ENCODE measurements around the gene DUSP10. TPM values are rescaled to one million over a fixed set of nuclear protein-coding genes. Genes with fewer than 3 reads are reported as not detected.

Gene DUSP10
- 12.5 TPM for polyA plus RNA-seq (2013, experiment 1 of 2; ENCODE audit: insufficient read length)
- 15.9 TPM for polyA plus RNA-seq (2013, experiment 2 of 2; ENCODE audit: insufficient read length)

DNA sequence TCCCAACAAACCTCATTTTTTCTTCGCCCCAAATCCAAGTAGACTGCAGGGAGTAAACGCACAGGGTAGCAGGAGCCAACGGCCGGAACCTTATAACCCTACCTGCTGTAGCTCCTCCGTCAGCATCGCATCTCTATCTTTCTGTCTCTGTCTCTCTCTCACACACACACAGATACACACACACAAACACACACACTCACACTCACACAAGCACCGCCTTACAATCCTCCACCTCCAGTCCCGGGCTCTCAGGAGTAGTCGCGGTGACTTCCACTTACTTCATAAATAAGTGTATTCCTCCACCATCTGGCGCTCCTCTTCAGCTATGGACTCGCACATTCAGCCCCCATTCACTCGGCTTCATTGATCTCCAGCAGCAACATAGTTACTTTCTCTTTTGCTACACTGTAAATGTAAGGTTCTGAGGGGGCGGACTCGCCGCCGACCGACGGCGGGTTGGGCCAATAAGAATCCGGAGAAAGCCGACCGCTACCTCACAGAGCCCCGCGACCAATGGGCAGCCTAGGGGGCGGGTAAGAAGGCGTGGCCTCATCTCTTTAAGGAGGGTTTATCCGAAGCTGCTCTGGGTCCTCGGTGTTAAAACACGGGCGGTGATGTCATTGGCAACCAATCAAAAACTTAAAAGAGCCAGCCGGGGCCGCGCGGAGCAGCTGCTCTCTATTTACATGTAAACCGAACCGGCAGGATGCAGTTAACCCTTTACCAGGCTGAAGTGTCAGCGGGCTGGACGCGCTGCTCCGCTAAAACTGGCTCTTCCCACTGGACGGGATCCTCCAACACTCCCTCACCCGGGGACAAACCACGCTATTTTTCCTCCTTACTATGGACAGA, at the start of gene DUSP10:
Gene DUSP10 (minus strand): TSS at position 387 of the 852 bp plus-strand sequence. CDS start 2,345 bp downstream, outside the sequence.
- peak; percentile 100 for DNase-seq

DNA sequence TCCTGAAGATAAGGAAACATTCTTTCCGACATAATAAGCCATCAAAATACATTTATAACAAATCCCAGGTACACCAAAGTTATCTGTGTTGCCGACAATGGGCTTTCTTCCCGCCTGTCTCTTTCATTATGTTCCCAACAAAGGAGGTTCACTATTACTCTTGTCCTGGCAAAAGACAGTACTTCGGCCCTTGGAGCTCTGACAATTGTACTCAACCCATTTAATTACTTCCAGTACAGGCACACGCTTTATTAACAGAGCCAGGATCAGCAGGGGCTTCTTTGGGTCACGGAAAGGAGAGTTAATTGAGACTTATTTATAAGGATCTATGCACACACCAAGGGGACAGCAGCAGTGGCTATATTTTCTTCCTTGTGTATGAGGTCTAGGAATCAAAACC, 46.6 kb upstream of the DUSP10 start:
- DNase-seq = no peak

DNA sequence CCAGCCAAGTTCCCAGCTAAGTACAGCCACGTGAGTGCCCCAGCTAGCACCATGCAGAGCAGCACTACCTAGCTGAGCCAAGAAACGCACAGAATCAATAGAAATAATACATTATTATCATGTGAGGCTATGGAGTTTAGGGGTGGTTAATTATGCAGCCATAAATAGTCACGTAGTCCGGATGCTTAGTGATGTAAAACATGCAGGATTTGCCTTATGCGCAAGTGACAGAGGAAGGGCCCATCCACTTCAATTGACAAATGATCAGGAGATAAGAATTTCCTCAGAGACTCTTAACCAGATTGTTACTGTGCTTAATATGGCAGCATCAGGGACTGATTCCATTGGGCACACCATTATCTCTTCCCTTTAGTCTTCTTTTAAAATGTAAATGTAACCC, 44.8 kb upstream of the DUSP10 start:
- no peak for DNase-seq

DNA sequence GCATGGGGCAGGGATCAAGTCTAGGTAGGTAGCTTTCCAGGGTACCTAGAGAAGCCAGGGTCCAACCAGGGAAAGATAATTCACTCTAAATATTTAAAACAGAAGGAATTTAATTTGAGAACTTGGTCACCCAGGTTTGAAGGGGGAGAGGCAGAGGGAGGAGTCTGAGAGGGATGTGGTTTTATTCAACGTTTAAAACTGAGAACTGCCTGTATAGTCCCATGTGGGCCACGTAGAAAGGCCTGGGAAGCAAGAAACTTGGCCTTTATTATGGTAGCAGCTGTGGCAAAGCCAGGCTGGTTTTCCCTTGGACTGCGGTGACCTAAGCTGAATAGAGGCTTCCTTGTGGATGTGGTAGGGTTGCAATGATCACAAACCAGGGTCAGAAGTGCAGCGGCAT, 42.0 kb upstream of the DUSP10 start:
- no peak for DNase-seq

DNA sequence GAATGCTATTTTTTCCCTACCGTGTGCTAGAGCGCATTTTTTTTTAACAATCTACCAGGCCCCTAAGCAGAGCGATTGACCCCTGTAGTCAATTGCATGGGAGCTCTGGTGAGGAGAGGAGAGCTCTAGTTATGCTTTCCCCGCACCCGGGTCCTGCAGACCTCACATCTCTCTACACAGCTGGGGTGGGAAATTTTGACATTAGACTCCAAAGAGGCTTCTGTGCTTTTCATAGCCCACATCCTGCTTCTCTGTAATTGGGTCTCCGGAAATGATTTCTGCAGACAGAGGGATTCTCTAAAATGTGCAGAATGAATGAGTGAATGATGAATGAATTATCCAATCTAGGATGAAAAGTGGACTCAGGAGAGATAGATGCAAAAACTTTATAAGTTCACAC, 41.5 kb upstream of the DUSP10 start:
- DNase-seq = no peak

DNA sequence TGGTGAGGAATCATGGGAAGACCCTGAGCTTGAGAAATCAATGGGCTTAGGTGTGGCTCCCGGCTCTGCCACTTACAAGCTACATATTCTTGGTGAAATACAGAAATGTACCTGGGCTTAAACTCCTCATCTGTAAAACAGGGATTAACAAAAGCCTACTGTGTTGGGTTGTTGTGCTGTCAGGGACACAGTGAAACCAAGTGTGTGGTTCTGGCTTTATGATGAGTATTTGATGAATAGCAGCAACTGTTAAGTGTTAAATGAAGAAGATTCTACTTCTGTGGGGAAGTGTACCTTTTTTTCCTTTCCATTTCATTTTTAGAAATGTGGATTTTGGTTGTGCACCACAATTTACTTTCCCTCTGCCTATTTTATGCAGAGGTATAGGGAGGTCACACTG, 41.1 kb upstream of the DUSP10 start:
- no peak for DNase-seq

DNA sequence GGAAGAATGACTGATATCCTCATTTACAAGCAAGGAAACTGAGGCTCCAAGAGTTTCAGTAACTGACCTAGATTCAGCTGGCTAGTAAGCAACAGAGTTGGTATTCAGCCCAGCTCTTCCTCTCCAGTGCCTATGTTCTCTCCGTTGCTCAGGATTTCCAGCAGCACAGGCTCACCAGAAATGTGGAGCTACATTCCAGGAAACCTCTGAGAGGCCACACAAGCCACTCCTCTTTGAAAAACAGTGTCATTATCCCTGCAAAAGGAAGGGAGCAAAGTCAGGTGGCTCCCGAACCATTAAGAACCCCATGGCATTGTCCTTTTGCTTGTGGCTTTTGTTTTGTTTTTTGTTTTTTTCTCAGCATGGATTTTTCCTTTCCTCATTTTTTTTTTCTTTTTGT, 40.6 kb upstream of the DUSP10 start:
- peak; percentile 41 for DNase-seq

DNA sequence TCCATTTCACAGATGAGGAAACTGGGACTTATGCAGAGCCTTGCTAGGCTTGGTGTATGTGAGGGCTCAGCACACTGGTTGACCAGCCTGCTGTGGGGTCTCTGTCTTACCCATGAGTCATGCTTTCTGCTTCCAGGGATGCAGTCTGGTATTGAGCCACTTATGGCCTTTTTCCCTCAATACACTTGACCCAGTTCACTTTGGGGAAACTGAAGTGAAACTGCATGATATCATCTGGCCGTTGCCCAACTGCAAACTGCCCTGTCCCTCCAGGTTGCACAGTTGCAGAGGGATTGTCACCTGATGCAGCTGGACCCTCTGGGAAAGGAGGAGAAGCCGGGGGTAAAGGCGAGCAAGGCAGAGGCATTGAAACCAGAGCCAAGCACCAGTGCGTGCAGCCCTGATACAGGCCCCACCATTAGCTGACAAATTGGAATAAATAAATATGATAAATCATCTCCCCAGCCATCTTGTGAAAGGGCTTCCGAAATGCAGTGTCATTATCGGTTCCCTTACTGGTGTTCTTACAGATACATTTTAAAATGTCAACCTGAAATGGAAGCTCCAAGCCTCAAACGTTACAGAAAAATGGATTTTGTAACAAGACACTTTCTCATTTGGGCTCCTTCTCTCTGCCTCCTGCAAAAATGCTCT, 39.3 kb upstream of the DUSP10 start:
- DNase-seq = no peak

DNA sequence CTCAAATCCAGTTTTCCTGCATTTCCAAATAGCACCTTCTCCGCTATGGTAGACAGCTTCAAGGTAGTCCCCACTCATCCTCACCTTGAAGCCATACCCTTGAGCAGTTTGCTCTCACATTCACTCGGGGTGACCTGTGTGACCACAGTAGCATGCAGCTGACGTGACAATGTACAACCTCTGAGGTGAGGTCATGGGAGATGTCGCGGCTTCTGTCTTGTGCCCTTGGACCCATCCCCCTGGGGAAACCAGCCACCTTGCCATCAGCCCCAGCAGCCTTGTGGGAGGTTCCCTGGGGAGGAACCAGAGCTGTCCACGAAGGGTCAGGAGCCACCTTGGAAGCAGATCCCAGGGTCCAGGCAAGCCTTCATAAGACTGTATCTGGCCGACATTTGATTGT, 38.3 kb upstream of the DUSP10 start:
- DNase-seq = no peak

DNA sequence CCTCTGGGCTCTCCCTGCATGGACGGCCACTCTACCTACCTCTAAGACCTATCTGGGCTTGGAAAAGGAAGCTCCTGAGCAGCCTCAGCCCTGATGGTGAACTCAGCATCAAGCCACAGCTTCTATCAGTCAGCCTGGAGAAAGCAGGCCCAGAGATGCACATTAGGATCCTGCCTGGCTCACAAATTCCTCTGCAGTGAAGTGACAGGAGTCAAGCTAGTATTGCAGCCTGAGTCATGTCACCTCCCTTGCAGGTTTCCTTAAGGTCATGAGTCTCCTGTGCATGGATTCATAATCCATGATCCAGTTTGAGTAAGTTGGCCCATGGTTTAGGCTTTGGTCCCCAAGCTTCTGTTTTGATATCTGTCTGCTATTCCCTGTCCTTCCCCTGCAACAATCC, 37.9 kb upstream of the DUSP10 start:
- DNase-seq = no peak

DNA sequence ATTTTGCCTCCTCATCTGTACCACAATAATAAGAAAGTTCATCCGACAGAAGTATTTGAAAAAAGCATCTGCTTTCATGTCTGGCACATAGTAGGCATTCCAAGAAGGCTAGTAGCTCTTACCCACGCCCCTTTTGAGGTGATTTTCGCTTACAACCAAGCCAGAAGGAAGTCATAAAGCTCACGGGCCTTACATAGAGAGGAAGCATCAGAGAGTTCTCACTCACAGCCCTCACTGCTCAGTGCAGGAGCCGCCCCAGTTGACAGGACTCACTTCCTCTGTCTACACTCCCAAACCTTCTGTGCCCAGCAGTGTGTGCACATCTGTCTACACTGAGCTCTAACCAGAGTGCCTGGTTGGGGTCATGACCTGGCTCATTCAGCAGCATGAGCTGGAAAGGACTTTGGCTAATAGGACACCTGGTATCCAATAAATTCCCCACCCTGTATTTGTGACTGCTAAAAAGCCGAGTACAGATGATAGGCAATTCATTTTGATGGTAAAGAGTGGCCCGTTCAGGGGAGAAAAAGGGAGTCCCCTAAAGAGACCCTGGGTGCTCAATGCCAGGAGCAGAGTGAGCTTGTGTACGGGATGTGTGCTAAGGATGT, 36.8 kb upstream of the DUSP10 start:
- DNase-seq = no peak

DNA sequence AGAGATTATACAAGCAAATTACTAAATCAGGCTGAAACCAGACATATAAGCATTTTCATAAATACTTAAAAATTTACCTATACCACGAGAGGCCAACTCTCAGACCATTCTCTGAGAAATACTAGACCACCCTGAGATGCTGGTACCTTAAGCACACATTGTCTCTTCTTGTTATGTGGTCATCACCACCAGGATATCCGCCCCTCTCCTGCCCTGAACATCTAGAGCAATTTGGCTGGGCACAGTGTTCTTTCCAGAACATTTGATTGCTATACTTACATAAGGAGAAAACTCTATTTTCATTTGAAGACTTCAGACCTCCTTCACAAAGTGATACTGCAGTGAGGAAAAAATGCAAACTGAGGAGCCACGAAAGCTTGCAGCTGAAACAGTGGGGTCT, 36.2 kb upstream of the DUSP10 start:
- DNase-seq = no peak

DNA sequence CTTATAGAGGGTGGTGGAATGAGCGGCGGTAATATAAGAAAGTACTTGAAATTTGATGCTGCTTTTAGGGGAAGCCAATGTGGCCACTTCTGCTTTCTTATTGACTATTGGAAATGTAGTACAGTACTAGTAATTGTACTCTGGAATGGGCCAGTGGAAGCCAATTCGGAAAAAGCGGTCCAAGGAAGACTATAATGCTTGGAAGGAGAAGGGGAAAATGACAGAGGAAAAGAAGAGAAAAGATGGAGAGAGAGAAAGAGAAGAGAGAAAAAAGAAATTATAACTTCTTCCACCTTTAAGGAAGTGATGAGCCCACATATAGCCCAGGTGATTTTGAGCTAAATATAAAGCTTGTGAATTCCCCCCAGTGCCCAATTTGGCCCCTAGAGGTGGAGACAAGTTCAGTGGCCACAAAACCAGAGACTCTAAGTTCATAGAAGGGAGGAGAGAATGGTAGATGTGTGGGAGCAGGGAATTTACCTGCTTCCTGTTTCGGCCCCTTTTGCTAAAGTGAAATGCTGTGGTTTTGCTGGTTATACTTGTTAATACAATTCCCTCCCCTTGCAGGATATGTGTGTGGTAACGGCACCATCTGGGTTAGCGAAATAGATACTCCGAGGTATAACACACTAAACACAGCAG, 35.7 kb upstream of the DUSP10 start:
- DNase-seq = no peak

DNA sequence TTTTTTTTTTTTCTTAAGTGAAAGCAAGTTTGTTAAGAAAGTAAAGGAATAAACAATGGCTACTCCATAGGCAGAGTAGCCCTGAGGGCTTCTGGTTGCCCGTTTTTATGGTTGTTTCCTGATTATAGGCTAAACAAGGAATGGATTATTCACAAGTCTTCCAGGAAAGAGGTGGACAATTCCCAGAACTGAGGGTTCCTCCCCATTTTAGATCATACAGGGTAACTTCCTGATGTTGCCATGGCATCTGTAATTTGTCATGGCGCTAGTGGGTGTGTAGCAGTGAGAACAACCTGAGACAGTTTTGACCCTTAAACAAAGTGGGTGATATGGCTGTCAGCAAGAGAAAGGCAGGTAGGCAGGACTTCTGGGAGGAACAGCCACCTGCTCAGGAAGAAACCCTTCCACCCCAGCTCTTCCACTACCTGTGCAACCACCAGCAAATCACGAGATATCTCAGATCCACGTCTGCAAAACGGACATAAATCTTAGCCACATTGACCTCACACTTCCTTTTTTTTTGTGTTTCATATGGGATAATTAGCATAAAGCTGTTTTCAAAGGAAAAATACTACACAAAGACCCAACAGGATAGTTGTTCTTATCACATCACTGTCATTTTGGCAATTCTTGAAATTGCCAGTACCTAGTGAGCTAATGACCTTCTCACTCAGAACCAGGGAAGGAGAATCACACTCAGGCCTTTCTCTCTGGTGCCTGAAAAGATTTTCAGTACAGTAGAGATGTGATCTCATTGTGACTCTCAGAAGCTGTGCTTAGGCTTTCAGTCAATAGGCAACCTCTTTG, 34.8 kb upstream of the DUSP10 start:
- no peak for DNase-seq

DNA sequence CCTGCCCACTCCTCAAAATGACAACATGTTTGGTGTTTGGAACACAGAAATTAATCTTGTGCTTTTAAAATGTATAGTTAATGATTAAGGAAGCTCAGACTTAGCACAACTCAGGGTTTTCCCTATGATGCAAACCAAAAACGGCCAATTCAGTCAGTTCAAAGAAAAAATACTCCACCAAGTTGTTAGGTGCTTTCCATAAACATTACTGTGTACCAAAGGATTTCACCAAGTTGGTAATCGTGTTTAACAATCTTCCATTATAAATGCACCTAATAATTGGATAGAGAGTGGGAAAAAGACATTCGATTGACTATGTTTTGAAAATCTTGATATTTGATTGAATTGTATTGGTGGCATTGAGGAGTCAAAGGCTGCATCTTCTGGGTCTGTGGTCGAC, 33.3 kb upstream of the DUSP10 start:
- DNase-seq = no peak

DNA sequence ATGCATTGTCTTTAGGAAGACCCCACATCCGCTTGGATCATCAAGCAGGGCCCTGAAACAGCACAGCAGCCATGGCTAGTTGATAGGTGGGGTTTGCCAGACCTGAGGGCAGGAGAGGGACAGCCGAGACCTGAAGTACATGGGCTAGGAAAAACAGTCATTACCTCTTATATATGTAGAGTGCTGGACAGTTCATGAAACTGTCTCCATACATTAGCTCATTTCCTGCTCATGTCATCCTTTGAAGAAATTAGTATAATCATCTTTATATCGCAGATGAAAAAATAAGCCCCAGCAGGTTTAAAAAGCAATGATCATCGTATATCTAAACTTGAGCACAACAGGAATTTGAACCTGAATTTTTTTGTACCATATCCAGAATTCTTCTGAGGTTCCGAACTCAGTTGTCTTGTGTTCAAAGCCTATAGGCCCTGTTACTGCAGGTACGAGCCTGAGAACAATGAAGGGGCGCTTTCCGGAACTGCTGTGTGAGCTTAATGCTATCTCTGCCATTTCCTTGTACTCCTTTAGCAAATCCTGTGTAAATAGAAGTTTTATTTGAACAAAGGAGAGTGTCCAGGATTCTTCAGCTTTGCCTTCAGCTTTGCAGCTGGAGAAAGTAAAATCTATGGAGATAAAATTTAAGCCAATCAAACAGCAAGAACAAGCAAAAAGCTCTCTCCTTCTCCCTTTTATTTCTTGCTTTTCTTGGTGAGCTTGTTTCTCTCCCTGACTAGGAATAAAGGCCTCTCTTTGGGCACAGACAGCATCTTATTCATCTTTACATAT, 32.4 kb upstream of the DUSP10 start:
- no peak for DNase-seq

DNA sequence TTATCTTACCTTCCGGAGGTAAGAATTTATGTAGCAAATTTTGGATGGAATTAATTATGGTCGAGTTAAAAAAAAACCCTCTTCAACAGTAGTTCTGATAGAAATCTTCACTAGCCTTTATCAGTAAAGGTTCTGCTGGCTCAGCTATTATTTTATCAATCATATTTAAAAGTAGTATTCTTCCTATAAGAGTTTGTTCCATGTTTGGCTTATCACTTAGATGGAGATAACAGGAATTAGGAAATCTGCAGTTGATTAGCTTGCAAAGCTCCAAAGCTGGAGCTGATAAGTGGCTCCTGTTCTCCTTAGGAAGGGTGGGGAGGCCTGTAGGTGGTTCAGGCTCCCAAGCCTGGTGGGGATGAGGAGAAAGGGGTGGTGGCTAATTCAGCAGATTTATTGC, 31.5 kb upstream of the DUSP10 start:
- DNase-seq = no peak

DNA sequence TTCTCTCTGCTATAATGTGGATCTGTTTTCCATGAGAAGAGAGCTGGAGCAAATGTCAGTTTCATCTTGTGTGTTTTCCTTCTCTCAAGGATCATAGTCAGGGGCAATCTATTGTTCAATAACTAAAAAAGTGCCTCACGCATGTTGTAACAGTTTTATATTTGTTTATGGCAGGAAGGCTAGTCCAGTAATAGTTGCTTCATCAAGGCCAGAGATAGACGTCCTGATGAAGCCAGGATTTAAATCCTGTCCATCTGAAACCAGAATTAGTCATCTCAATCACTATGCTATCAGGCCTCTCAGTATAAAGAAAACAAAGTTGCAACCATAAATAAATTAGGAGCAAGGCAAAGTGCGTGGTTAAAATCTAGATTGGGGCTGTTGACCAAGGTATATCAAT, 30.2 kb upstream of the DUSP10 start:
- no peak for DNase-seq

DNA sequence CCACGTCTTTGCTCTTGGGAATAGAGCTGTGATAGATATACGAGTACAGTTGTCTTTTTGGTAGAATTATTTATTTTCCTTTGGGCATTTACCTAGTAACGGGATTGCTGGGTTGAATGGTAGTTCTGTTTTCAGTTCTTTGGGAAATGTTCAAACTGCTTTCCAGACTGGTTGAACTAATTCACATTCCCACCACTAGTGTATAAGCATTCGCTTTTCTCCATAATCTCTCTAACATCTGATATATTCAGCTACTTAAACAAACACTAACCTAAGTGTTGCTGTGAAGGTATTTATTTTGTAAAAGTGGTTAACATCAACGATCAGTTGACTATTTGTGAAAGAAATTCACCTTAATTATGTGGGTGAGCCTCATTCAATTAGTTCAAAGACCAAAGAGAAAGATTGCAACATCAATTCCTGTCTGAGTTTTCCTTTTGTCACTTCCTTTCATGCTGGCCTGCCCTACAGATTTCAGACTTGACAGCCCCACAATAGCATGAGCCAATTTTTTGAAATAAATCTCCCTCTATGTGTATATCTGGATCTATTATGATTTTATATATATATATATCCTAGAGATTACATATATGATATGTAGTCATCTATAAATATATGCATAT, 26.7 kb upstream of the DUSP10 start:
- DNase-seq = no peak

DNA sequence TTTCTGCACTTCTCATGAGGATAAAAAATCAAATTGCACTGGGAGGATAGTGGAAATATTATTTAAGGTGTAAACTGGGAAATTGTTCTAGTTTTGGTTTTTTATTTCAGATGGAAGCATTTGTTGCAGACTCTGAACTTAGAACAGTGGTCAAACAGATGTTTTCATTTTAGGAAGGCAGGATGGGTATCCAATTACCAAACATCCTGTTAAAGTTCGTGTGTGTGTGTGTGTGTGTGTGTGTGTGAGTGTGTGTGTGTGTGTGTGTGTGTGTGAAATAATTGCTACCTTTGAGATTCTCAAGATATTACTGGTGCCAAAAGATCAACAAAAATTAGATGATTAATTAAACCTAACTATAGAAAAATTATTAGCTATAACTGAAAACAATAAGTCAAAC, 24.3 kb upstream of the DUSP10 start:
- DNase-seq = peak; percentile 67

DNA sequence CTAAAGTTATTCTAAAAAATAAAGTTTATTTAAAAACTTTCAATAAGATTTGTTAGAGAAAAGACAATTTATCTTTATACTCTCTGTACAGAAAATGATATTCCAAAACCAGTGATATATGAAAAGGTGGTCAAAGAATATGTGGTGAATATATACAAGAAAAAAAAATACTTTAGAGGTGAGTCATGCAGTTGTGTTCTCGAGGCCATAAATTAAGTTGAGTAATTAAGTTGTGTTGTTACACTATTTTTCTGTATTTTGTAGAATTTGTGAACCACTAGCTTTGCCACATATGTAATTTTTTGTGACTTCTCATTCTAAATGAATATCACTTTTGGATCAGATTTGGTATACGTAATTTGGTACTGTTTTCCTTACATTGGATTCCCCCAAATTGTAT, 23.6 kb upstream of the DUSP10 start:
- no peak for DNase-seq

Data from fibroblast of skin of scalp (primary cell).